Middle frontal gyrus (tissue), 1 donor: ENCODE results near the gene NT5C.
"Not testable (repeated sequence)": the region's sequence is repeated elsewhere in the genome, so short reads cannot be mapped to it uniquely, and the experiment has no call there.

Experiments used
- DNase-seq: peaks from one replicate; pipeline ENCODE4 v3.0.0-alpha.2; 2015; ENCODE audit warnings: low spot score; ENCODE audit errors: extremely low spot score

Gene NT5C

GRCh38 chr17:75144816-75145512 is 13.4 kb upstream of the NT5C start:
- DNase-seq: no peak

- no peak for DNase-seq
These were observed 10.9 kb upstream of the NT5C start for GRCh38 chr17:75142236-75142971.

GRCh38 chr17:75138519-75138918 is 7.0 kb upstream of the NT5C start:
- no peak for DNase-seq

- DNase-seq: not testable (repeated sequence)
These were observed 6.2 kb upstream of the NT5C start for GRCh38 chr17:75137762-75138161.

- no peak for DNase-seq
These were observed 4.4 kb upstream of the NT5C start for GRCh38 chr17:75135946-75136345.

- DNase-seq: no peak
These were observed 3.9 kb upstream of the NT5C start for GRCh38 chr17:75135452-75135851.

GRCh38 chr17:75133607-75134347 is 2.2 kb upstream of the NT5C start:
- not testable (repeated sequence) for DNase-seq

- DNase-seq: no peak
These were observed 1.5 kb upstream of the NT5C start for GRCh38 chr17:75133001-75133400.

- not testable (repeated sequence) for DNase-seq
These were observed 767 bp upstream of the NT5C start for GRCh38 chr17:75132018-75133000.

- no peak for DNase-seq
These were observed 787 bp downstream of the NT5C start for GRCh38 chr17:75130632-75131277.

- DNase-seq: no peak
These were observed 1.4 kb downstream of the NT5C start for GRCh38 chr17:75130059-75130631.

- no peak for DNase-seq
These were observed 2.0 kb downstream of the NT5C start for GRCh38 chr17:75129576-75129975.

- DNase-seq: no peak
These were observed 2.6 kb downstream of the NT5C start for GRCh38 chr17:75128694-75129505.

- not testable (repeated sequence) for DNase-seq
These were observed 3.6 kb downstream of the NT5C start for GRCh38 chr17:75127936-75128335.

GRCh38 chr17:75126954-75127353 is 4.6 kb downstream of the NT5C start:
- DNase-seq: no peak

- DNase-seq: no peak
These were observed 5.6 kb downstream of the NT5C start for GRCh38 chr17:75125984-75126383.

- no peak for DNase-seq
These were observed 6.8 kb downstream of the NT5C start for GRCh38 chr17:75124819-75125162.

GRCh38 chr17:75124041-75124818 is 7.3 kb downstream of the NT5C start:
- no peak for DNase-seq

GRCh38 chr17:75118307-75118706 is 13.2 kb downstream of the NT5C start:
- DNase-seq: no peak
